K562 (cell line): ENCODE data around the gene UNC50.

Experiments
- BCLAF1 ChIP-seq, 2 experiments: fragments of 450-650 bp in 1 of 2; IDR thresholded peaks; 2 replicates each; pipeline ENCODE4 v1.6.1; 2011 to 2017; ENCODE audit warnings: low read depth in 2 of 2, antibody characterized with exemption in 1 of 2, borderline replicate concordance in 1 of 2, low read length in 1 of 2, mild to moderate bottlenecking in 1 of 2, mixed read lengths in 1 of 2; ENCODE audit not compliant: control insufficient read depth in 1 of 2
- BMI1 ChIP-seq: fragments of 150-350 bp; IDR thresholded peaks from 2 replicates; pipeline ENCODE4 v1.6.1; 2014; ENCODE audit warnings: low read length
- CTCF ChIP-seq, 3 experiments: IDR thresholded peaks in 2 of 3; conservative IDR thresholded peaks in 1 of 3; 2 replicates each; pipeline ENCODE4 v1.5.1; 2011 to 2012; ENCODE audit warnings: low read length in 3 of 3, mild to moderate bottlenecking in 3 of 3, control low read depth in 2 of 3, improper control_type of control experiment in 1 of 3, inconsistent platforms in 1 of 3, low read depth in 1 of 3, mixed read lengths in 1 of 3, moderate library complexity in 1 of 3; ENCODE audit not compliant: insufficient read depth in 2 of 3
- DMBX1 ChIP-seq: fragments of 250-450 bp; sonication (Bioruptor Pico); IDR thresholded peaks from 2 replicates; pipeline ENCODE4 v1.8.0; 2022; ENCODE audit warnings: inconsistent platforms, mild to moderate bottlenecking, moderate library complexity, borderline replicate concordance
- ELK1 ChIP-seq: sonication (generic); formaldehyde crosslinking; IDR thresholded peaks from 2 replicates; pipeline ENCODE4 v1.8.1; 2022; ENCODE audit warnings: missing genetic modification reagents
- GTF2F1 ChIP-seq: IDR thresholded peaks from 2 replicates; pipeline ENCODE4 v1.6.1; 2011; ENCODE audit warnings: low read depth, low read length, improper control_type of control experiment
- MEIS2 ChIP-seq: fragments of 450-650 bp; IDR thresholded peaks from 2 replicates; pipeline ENCODE4 v1.6.1; 2014; ENCODE audit warnings: mild to moderate bottlenecking; ENCODE audit not compliant: partially characterized antibody
- POLR2A ChIP-seq: fragments of 450-650 bp; conservative IDR thresholded peaks from 2 replicates; pipeline ENCODE4 v1.6.1; 2016
- RBM39 ChIP-seq: fragments of 200-400 bp; formaldehyde crosslinking; optimal IDR thresholded peaks from 2 replicates; pipeline ENCODE3; 2018; ENCODE audit warnings: low read depth, low read length
- REST ChIP-seq, 2 experiments: fragments of 450-650 bp; formaldehyde crosslinking in 1 of 2; IDR thresholded peaks; 2 replicates each; pipeline versions ENCODE4 v1.4.0 to v1.6.1; 2014 to 2020; ENCODE audit warnings: mild to moderate bottlenecking in 2 of 2, borderline replicate concordance in 1 of 2, low read depth in 1 of 2
- SMARCB1 ChIP-seq: IDR thresholded peaks from 2 replicates; pipeline ENCODE4 v1.6.1; 2011; ENCODE audit warnings: improper control_type of control experiment, low read depth; ENCODE audit not compliant: insufficient read length
- ZNF274 ChIP-seq: IDR thresholded peaks from 2 replicates; pipeline ENCODE4 v1.6.1; 2011; ENCODE audit warnings: low read depth, mild to moderate bottlenecking, low read length, moderate library complexity, borderline replicate concordance
- ZNF3 ChIP-seq: fragments of 250-450 bp; sonication (Bioruptor Pico); IDR thresholded peaks from 2 replicates; pipeline ENCODE4 v1.5.0; 2021; ENCODE audit warnings: mild to moderate bottlenecking, moderate library complexity
- ZNF609 ChIP-seq: sonication (generic); formaldehyde crosslinking; IDR thresholded peaks from 2 replicates; pipeline ENCODE4 v1.8.1; 2023; ENCODE audit warnings: missing genetic modification reagents, mild to moderate bottlenecking, borderline replicate concordance

DNA sequence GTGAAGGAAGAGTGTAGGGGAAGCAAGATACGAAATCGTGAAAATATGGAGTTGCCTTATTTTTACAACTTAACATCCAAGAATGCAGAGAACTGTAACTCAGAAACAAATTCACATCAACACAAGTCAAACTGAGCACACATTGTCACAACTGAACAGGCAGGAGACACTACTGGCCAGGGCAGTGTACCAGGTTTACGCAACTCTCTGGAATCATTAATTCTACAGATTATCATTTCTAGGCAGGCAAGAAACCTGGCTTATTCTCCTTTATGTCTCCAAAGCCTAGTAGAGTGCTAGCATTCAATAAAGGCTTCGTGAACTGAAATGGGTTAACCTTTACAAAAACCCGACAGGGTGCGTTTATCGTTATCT, 661 bp upstream of the UNC50 start:
- TF ChIP-seq REST (IDR thresholded peaks at IDR 0.05; ENCODE audit: borderline replicate concordance), result no peak
- no peak for TF ChIP-seq REST (CRISPR knock-in tag; IDR thresholded peaks at IDR 0.05; ENCODE audit: low read depth)
- TF ChIP-seq RBM39, result no peak
- TF ChIP-seq POLR2A, result no peak
- TF ChIP-seq CTCF (IDR thresholded peaks at IDR 0.05 in 2 of 3, conservative IDR thresholded peaks at IDR 0.05 in 1 of 3; ENCODE audit: insufficient read depth in 2 of 3, low read depth in 1 of 3, low read length in 3 of 3), result no peak
- no peak for TF ChIP-seq ZNF3 (CRISPR knock-in tag)
- TF ChIP-seq BMI1, result no peak
- TF ChIP-seq ELK1 (CRISPR knock-in tag), result no peak
- TF ChIP-seq DMBX1 (CRISPR knock-in tag), result no peak
- TF ChIP-seq SMARCB1, result no peak
- no peak for TF ChIP-seq GTF2F1
- TF ChIP-seq MEIS2, result no peak
- no peak for TF ChIP-seq ZNF274
- no peak for TF ChIP-seq ZNF609 (CRISPR knock-in tag)
- no peak for TF ChIP-seq BCLAF1 (IDR thresholded peaks at IDR 0.05; ENCODE audit: borderline replicate concordance in 1 of 2, control insufficient read depth in 1 of 2, low read depth in 2 of 2, low read length in 1 of 2)
